ENCODE data around the gene PITX1. TPM values are rescaled to one million over a fixed set of nuclear protein-coding genes. Genes with fewer than 3 reads are reported as not detected.
"Not testable (repeated sequence)": the region's sequence is repeated elsewhere in the genome, so short reads cannot be mapped to it uniquely, and the experiment has no call there.

PITX1 gene
- polyA plus RNA-seq, 3 donors: not detected

DNA sequence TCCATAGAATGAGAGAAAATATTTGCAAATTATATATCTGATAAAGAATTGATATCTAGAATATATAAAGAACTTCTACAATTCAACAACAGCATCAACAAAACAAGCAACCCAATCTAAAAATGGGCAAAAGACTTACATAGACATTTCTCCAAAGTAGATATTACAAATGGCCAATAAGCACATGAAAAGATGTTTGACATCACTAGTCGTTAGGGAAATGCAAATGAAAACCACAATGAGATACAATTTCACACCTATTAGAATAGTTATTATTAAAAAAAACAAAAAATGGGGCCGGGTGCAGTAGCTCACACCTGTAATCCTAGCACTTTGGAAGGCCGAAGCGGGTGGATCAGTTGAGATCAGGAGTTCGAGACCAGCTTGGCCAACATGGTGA is 41.9 kb downstream of the PITX1 start:
- H3K9me3 ChIP-seq (replicated peaks in 1 of 2; ENCODE audit: control insufficient read depth in 1 of 2, insufficient read depth in 1 of 2, low read length in 2 of 2): no peaks in the 10 kb centered on the region
- no CpG with 5 or more reads among the region's 5 CpGs for WGBS (ENCODE audit: insufficient coverage)

DNA sequence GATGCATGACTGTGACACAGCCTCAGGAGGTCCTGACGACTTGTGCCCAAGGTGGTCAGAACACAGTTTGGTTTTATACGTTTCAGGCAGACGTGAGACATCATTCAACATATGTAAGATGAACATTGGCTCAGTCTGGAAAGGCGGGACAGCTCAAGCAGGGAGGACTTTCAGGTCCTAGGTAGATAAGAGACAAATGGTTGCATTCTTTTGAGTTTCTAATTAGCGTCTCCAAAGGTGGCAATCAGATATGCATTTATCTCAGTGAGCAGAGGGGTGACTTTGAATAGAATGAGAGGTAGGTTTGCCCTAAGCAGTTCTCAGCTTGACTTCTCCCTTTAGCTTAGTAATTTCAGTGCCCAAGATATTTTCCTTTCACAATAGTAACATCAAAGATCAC is 43.8 kb downstream of the PITX1 start:
- H3K4me2 ChIP-seq (replicated peaks; ENCODE audit: extremely low read depth, low read length, poor library complexity, severe bottlenecking); DNase-seq; H3K27ac ChIP-seq (ENCODE audit: low read depth in 1 of 2, low read length in 2 of 2); H3K27ac Mint-ChIP-seq; H3K36me3 Mint-ChIP-seq; H4K20me1 ChIP-seq (ENCODE audit: insufficient read depth, low read length); intact Hi-C loops (cut with micrococcal nuclease); H3K9me3 ChIP-seq (replicated peaks in 1 of 2; ENCODE audit: control insufficient read depth in 1 of 2, insufficient read depth in 1 of 2, low read length in 2 of 2); H3K36me3 ChIP-seq (replicated peaks in 1 of 2; ENCODE audit: control insufficient read depth in 1 of 2, insufficient read depth in 2 of 2, low read length in 2 of 2); H3K4me1 Mint-ChIP-seq; H3K79me2 ChIP-seq (ENCODE audit: insufficient read depth, low read length); H3K9ac ChIP-seq (ENCODE audit: insufficient read depth, low read length, poor library complexity, severe bottlenecking); H3K4me3 ChIP-seq (replicated peaks in 1 of 3; ENCODE audit: low read depth in 2 of 3, low read length in 3 of 3); H3K27me3 Mint-ChIP-seq (ENCODE audit: low read depth in 3 of 3); H3K9me3 Mint-ChIP-seq; H2AFZ ChIP-seq (ENCODE audit: insufficient read depth, low read depth, low read length, poor library complexity, severe bottlenecking); H3K4me1 ChIP-seq (ENCODE audit: control insufficient read depth in 1 of 2, insufficient read depth in 2 of 2, low read length in 2 of 2); H3K4me3 Mint-ChIP-seq; H3K27me3 ChIP-seq (ENCODE audit: control insufficient read depth in 2 of 2, insufficient read depth in 2 of 2, low read length in 2 of 2): not testable (repeated sequence)
- WGBS (ENCODE audit: insufficient coverage): 96% methylated on average over 4 of the region's 5 CpGs

More for the DNA sequence above, 41.9 kb downstream of the PITX1 start:
- no peak for DNase-seq
- Mint-ChIP-seq H3K9me3 (peaks cover 0 to 5% (median 2%) of the 10 kb centered on the region in 7 donors), H3K27me3 (ENCODE audit: low read depth in 3 of 3) (peaks cover 0 to 1% (median 1%) of the 10 kb centered on the region in 3 donors), H3K27ac (no peak overlapping the region), H3K4me1 (peaks cover 7% of the 10 kb centered on the region), H3K4me3 (no peak overlapping the region), H3K36me3 (no peaks in the 10 kb centered on the region)
- Histone ChIP-seq H3K27ac (ENCODE audit: low read depth in 1 of 2, low read length in 2 of 2) (no peak overlapping the region), H3K79me2 (ENCODE audit: insufficient read depth, low read length) (no peaks in the 10 kb centered on the region), H3K9ac (ENCODE audit: insufficient read depth, low read length, poor library complexity, severe bottlenecking) (no peak overlapping the region), H3K36me3 (replicated peaks in 1 of 2; ENCODE audit: control insufficient read depth in 1 of 2, insufficient read depth in 2 of 2, low read length in 2 of 2) (no peaks in the 10 kb centered on the region), H3K4me1 (ENCODE audit: control insufficient read depth in 1 of 2, insufficient read depth in 2 of 2, low read length in 2 of 2) (no peaks in the 10 kb centered on the region), H3K4me3 (replicated peaks in 1 of 3; ENCODE audit: low read depth in 2 of 3, low read length in 3 of 3) (no peak overlapping the region), H4K20me1 (ENCODE audit: insufficient read depth, low read length) (no peaks in the 10 kb centered on the region), H3K4me2 (replicated peaks; ENCODE audit: extremely low read depth, low read length, poor library complexity, severe bottlenecking) (no peak overlapping the region), H3K27me3 (ENCODE audit: control insufficient read depth in 2 of 2, insufficient read depth in 2 of 2, low read length in 2 of 2) (no peaks in the 10 kb centered on the region), H2AFZ (ENCODE audit: insufficient read depth, low read depth, low read length, poor library complexity, severe bottlenecking) (no peak overlapping the region)
- TF ChIP-seq, protein P1, sequence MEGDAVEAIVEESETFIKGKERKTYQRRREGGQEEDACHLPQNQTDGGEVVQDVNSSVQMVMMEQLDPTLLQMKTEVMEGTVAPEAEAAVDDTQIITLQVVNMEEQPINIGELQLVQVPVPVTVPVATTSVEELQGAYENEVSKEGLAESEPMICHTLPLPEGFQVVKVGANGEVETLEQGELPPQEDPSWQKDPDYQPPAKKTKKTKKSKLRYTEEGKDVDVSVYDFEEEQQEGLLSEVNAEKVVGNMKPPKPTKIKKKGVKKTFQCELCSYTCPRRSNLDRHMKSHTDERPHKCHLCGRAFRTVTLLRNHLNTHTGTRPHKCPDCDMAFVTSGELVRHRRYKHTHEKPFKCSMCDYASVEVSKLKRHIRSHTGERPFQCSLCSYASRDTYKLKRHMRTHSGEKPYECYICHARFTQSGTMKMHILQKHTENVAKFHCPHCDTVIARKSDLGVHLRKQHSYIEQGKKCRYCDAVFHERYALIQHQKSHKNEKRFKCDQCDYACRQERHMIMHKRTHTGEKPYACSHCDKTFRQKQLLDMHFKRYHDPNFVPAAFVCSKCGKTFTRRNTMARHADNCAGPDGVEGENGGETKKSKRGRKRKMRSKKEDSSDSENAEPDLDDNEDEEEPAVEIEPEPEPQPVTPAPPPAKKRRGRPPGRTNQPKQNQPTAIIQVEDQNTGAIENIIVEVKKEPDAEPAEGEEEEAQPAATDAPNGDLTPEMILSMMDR (IDR thresholded peaks at IDR 0.05): no peak
- intact Hi-C loops (cut with micrococcal nuclease): no loop called here
